Adipocyte (in vitro differentiated cells): ENCODE results near the gene RETN.

Experiments used
- DNase-seq: peaks from one replicate; pipeline ENCODE4 v3.0.0-alpha.2; 2015; ENCODE audit warnings: low read depth
- H3K27me3 ChIP-seq: replicated peaks from 2 replicates; pipeline ENCODE4 v1.7.0; 2013; ENCODE audit warnings: mild to moderate bottlenecking, low read length, moderate library complexity; ENCODE audit not compliant: control insufficient read depth, insufficient read depth
- H3K36me3 ChIP-seq: 2 replicates; pipeline ENCODE4 v1.7.0; 2013; ENCODE audit warnings: low read length, mild to moderate bottlenecking, moderate library complexity; ENCODE audit not compliant: control insufficient read depth, insufficient read depth, severe bottlenecking
- H3K4me1 ChIP-seq: 2 replicates; pipeline ENCODE4 v1.7.0; 2013; ENCODE audit warnings: mild to moderate bottlenecking, low read length, moderate library complexity; ENCODE audit not compliant: control insufficient read depth, insufficient read depth
- H3K4me3 ChIP-seq: 2 replicates; pipeline ENCODE4 v1.7.0; 2013; ENCODE audit warnings: mild to moderate bottlenecking, low read length, moderate library complexity
- H3K9ac ChIP-seq: 2 replicates; pipeline ENCODE4 v1.7.0; 2013; ENCODE audit warnings: mild to moderate bottlenecking, low read length, moderate library complexity
- H3K9me3 ChIP-seq: 2 replicates; pipeline ENCODE4 v1.7.0; 2013; ENCODE audit warnings: mild to moderate bottlenecking, low read length, moderate library complexity; ENCODE audit not compliant: control insufficient read depth

Gene RETN

DNA sequence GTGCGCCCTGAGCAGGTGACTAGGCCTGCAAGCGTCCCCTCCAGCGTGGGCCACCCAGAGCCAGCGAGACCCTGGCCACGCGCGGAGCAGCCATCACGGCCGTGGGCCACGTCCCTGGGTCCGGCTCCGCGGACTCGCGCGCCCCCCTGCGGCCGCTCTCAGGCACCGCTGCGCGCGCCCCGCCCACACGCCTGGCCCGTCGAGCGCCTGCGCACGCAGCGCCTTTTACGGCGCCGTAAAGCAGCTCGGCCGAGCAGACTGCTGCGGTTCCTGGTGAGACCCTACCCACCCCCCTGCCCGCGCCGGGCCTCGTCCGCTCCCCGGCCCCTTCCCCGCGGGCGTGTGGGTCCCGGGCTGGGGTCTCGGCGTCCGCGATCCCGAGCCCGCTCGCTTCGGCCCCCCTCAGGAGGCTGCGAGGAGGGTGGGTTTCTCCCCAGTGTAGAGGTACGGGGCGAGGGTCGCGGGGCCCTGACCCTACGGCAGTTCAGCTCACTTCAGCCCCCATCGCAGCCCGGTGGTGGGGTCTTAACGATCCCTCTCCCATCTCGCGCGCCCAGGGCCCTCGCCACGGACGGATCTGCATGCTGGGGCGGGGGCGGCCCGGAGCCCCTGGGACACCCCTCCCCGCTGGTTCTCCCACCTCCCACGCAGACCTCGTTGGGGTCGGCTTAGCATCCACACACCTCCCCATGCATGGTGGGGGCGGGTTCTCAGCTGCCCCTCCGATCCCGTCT lies 11.9 kb downstream of the RETN start, which contains the start of gene TRAPPC5:
Gene TRAPPC5, plus strand, starts transcription at position 228 of the 734 bp plus-strand sequence. CDS start 1,421 bp downstream, outside the sequence.
- Histone ChIP-seq H3K4me1 (peaks cover 6% of the 10 kb centered on the region), H3K27me3 (peaks cover 36% of the 10 kb centered on the region), H3K9ac (peak within 1 kb of the TSS; percentile 99), H3K9me3 (no peaks in the 10 kb centered on the region), H3K4me3 (peak within 1 kb of the TSS; percentile 95), H3K36me3 (peaks cover 14% of the 10 kb centered on the region)
- DNase-seq = peak; percentile 93

- peak overlapping the region; percentile 95 for H3K4me3 ChIP-seq
- peak overlapping the region; percentile 99 for H3K9ac ChIP-seq
- peaks cover 14% of the 10 kb centered on the region for H3K36me3 ChIP-seq
- H3K9me3 ChIP-seq = no peaks in the 10 kb centered on the region
- H3K27me3 ChIP-seq = peaks cover 31% of the 10 kb centered on the region
- DNase-seq = peak; percentile 93
- peaks cover 6% of the 10 kb centered on the region for H3K4me1 ChIP-seq
Measured at GRCh38 chr19:7681340-7682174, 12.7 kb downstream of the RETN start.

- Histone ChIP-seq H3K27me3 (peaks cover 24% of the 10 kb centered on the region), H3K4me1 (peaks cover 6% of the 10 kb centered on the region), H3K4me3 (peak overlapping the region; percentile 95), H3K9me3 (no peaks in the 10 kb centered on the region), H3K9ac (peak overlapping the region; percentile 99), H3K36me3 (peaks cover 14% of the 10 kb centered on the region)
- DNase-seq = no peak
Measured at GRCh38 chr19:7682175-7682855, 13.5 kb downstream of the RETN start.

GRCh38 chr19:7685546-7686445 lies 16.9 kb downstream of the RETN start:
- Histone ChIP-seq H3K9ac (no peak overlapping the region), H3K36me3 (peaks cover 14% of the 10 kb centered on the region), H3K4me1 (peaks cover 6% of the 10 kb centered on the region), H3K27me3 (no peaks in the 10 kb centered on the region), H3K9me3 (no peaks in the 10 kb centered on the region), H3K4me3 (no peak overlapping the region)
- peak; percentile 12 for DNase-seq

DNA sequence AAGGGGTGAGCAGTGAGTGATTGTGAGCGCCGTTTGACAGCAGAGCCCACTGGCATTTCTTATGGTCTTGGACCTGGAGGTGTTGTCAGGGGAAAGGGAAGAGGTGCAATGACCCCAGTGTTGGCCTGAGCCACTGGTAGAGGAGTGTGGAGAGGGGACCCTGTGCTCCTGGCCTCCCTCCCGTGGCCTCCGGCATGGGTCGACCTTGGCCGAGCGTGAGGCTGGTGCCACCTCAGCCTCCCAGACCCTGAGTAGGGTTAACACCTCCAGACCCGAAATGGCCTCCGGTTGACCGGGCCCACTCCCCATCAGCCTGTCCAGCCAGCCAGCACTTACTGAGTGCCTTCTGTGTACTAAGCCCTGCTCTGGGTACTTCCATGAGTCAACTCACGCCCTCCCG lies 18.3 kb downstream of the RETN start:
- DNase-seq = no peak
- peaks cover under 1% of the 10 kb centered on the region for H3K4me1 ChIP-seq
- peaks cover 14% of the 10 kb centered on the region for H3K36me3 ChIP-seq
- H3K27me3 ChIP-seq = peaks cover 5% of the 10 kb centered on the region
- H3K9ac ChIP-seq = no peak overlapping the region
- no peak overlapping the region for H3K4me3 ChIP-seq
- peaks cover 8% of the 10 kb centered on the region for H3K9me3 ChIP-seq

DNA sequence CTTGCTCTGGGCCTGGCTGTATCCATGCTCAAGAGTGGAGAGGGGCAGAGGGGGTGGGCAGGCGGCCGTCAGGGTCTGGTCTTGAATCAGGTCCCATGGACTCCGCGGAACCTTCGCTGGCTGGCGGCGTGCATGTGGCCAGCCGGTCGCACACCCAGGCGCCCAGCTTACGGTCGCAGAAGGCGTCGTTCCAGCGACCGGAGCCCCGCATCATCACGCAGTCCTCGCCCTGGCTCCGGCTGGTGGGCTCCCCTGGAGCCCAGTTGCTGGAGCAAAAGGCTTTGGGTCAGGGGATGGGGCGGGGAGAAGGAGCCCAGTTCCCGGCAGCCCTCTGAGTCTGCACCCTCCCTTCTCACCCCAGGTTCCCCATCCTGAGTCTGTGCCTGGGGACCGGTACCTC lies 20.3 kb downstream of the RETN start:
- Histone ChIP-seq H3K4me1 (no peaks in the 10 kb centered on the region), H3K9ac (no peak overlapping the region), H3K27me3 (peaks cover 5% of the 10 kb centered on the region), H3K36me3 (no peaks in the 10 kb centered on the region), H3K4me3 (no peak overlapping the region), H3K9me3 (peaks cover 8% of the 10 kb centered on the region)
- no peak for DNase-seq

DNA sequence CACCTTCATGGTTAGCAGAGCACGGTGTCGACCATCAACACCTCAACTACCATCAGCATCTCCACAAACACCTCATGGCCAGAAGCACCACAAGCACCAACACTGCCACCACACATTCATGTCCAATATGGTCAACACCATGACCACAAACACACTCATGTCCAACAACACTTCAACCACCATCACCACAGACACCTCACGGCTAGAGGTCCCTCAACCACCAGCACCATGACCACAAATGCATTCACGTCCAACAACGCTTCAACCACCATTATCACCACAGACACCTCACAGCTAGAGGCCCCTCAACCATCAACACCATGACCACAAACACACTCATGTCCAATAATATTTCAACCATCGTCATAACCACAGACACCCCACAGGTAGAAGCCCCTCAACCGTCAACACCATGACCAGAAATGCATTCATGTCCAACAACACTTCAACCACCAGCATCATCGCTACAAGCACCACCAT lies 22.0 kb downstream of the RETN start:
- H3K36me3 ChIP-seq = no peaks in the 10 kb centered on the region
- peaks cover 8% of the 10 kb centered on the region for H3K9me3 ChIP-seq
- H3K4me3 ChIP-seq = no peak overlapping the region
- no peak overlapping the region for H3K9ac ChIP-seq
- H3K27me3 ChIP-seq = peaks cover 14% of the 10 kb centered on the region
- H3K4me1 ChIP-seq = no peaks in the 10 kb centered on the region
- DNase-seq = no peak

- H3K9ac ChIP-seq = no peak overlapping the region
Measured at GRCh38 chr19:7691497-7691896, 22.6 kb downstream of the RETN start.

DNA sequence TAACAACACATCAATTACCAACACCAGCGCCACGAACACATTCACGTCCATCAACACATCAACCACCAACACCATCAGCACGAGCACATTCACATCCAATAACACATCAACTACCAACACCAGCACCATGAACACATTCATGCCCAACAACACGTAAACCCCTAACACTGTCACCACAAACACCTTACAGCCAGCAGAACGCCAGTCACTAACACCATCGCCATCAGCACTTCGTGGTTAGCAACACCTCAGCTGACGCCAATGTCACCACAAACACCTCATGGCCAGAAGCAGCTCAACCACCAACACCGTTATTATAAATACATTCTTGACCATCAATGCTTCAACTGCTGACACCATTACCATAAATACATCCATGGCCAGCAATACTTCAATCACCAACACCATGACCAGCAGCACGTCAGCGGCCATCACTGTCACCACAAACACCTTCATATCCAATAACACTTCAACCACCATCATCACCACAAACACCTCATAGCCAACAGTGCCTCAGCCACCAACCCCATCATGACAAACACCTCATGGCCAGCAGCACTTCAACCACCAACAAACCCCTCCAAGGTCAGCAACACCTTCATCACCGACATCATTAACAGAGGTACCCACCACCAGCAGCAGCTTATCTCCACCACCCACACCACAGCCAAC lies 23.7 kb downstream of the RETN start:
- Histone ChIP-seq H3K4me1 (no peaks in the 10 kb centered on the region), H3K4me3 (no peak overlapping the region), H3K9ac (no peak overlapping the region), H3K27me3 (peaks cover 26% of the 10 kb centered on the region), H3K9me3 (peaks cover 8% of the 10 kb centered on the region), H3K36me3 (no peaks in the 10 kb centered on the region)
- no peak for DNase-seq

More at GRCh38 chr19:7691497-7691896, 22.6 kb downstream of the RETN start:
- Histone ChIP-seq H3K27me3 (peaks cover 18% of the 10 kb centered on the region), H3K36me3 (no peaks in the 10 kb centered on the region), H3K4me3 (no peak overlapping the region), H3K9me3 (peaks cover 8% of the 10 kb centered on the region), H3K4me1 (no peaks in the 10 kb centered on the region)
- DNase-seq = no peak

DNA sequence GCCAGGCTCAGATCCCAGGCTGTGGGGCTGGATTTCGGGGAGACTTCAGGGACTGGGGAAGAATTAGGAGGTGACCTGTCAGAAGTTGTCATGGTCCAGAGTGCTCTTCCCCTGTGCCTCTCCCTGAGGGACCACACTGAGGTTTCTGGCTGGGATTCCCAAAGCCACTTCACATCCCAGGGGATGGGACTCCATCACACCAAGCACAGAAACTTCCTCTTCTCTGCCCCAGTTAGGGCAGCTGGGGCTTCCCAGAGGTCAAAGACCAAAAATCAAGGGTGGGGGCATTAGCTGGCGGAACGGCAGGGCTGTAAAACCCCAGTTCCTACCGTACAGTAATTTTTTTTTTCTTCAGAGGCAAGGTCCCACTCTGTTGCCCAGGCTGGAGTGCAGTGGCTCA lies 25.6 kb downstream of the RETN start:
- DNase-seq = no peak
- Histone ChIP-seq H3K9ac (no peak overlapping the region), H3K4me1 (no peaks in the 10 kb centered on the region), H3K4me3 (no peak overlapping the region), H3K27me3 (peaks cover 44% of the 10 kb centered on the region), H3K36me3 (no peaks in the 10 kb centered on the region), H3K9me3 (peaks cover 8% of the 10 kb centered on the region)
